ENCODE results near the gene FSD2.

The FSD2 gene

DNA sequence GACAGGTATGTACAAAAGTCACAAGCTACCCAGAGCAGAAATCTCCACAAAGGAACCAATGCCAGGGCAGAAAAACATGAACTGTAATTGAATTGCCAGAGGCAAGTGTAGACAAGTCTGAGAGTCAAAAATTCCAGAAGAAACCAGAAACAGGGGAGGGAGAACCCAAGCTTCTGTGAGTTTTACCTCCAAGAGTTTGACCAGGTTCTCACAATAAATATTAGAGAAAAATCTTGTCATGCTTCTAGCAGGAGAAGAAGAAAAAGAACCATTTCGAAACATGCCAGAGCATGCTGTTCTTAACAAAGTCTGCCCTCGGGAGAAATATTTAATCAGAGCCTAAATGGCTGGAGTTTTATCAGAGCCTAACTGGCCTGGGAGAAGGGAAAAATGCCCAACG lies 63.7 kb downstream of the FSD2 start:
- Histone ChIP-seq H2AK5ac (ENCODE audit: low read depth, low read length) (no peak overlapping the region), H3K27ac (replicated peaks; ENCODE audit: low read length) (no peak overlapping the region), H3K4ac (ENCODE audit: low read length) (no peak overlapping the region), H3K4me1 (ENCODE audit: control insufficient read depth in 2 of 2, insufficient read depth in 1 of 2, low read depth in 1 of 2, low read length in 2 of 2) (no peaks in the 10 kb centered on the region), H2BK12ac (ENCODE audit: low read length) (no peak overlapping the region), H3K36me3 (replicated peaks in 1 of 2; ENCODE audit: control insufficient read depth in 2 of 2, insufficient read depth in 2 of 2, low read length in 2 of 2) (no peaks in the 10 kb centered on the region), H2BK5ac (ENCODE audit: low read length) (no peak overlapping the region), H2BK120ac (ENCODE audit: low read depth, low read length) (no peak overlapping the region), H3K9me3 (replicated peaks in 1 of 2; ENCODE audit: control insufficient read depth in 2 of 2, insufficient read depth in 1 of 2, low read depth in 1 of 2, low read length in 2 of 2) (no peaks in the 10 kb centered on the region), H3K4me2 (ENCODE audit: insufficient read depth, low read length, poor library complexity, severe bottlenecking) (no peak overlapping the region), H3K4me3 (ENCODE audit: low read length in 2 of 2) (no peak overlapping the region), H3K23ac (ENCODE audit: low read depth, low read length, poor library complexity) (no peak overlapping the region), H3K79me1 (ENCODE audit: low read depth, low read length) (no peaks in the 10 kb centered on the region), H2BK15ac (ENCODE audit: low read length) (no peak overlapping the region), H3K18ac (ENCODE audit: low read length) (no peak overlapping the region), H2AFZ (ENCODE audit: low read length) (no peak overlapping the region), H3K14ac (ENCODE audit: low read length) (no peak overlapping the region), H3K9ac (ENCODE audit: low read depth, low read length, poor library complexity) (no peak overlapping the region), H4K91ac (ENCODE audit: low read depth, low read length, poor library complexity) (no peak overlapping the region), H4K8ac (ENCODE audit: low read depth, low read length) (no peak overlapping the region), H3K27me3 (ENCODE audit: control insufficient read depth in 3 of 3, insufficient read depth in 3 of 3, low read depth in 1 of 3, low read length in 3 of 3) (no peaks in the 10 kb centered on the region)
- no peak for DNase-seq (ENCODE audit: low spot score)
- WGBS, 2 donors (ENCODE audit: extremely low coverage in 2 of 2, insufficient read length in 2 of 2, insufficient replicate concordance in 1 of 2) = no CpG with 5 or more reads among the region's 3 CpGs

DNA sequence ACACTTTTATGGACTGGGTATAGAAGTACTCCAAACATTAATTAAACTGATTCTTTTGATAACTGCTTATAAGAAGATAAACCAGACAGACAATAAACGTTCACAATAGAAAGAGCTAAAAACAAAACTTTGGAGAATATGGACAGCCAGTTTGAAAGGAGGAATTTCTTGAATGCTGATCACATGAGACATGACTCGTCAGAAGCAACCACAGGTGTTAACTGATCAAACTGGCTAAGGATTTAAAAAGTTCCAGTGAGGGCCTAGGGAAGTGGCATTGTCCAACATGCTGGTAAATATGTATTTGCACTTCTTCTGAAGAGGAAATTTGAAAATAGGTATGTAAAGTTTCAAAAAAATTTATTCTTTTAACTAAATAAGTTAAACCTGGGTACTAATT lies 66.8 kb downstream of the FSD2 start:
- no peak overlapping the region for H3K4me2 ChIP-seq (ENCODE audit: insufficient read depth, low read length, poor library complexity, severe bottlenecking)

DNA sequence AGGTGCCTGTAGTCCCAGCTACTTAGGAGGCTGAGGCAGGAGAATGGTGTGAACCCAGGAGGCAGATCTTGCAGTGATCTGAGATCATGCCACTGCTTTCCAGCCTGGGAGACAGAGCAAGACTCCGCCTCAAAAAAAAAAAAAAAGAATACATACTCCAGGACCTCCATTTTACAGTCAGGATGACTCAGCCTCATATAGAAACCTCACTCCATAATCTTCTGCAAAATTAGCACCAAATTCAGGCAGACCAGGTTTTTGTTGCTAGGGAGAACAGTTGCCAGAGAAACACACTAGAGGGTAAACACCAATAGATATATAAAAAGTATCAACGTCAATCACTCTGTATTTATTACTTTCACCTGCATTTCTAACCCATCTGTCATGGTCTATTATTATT lies 67.9 kb downstream of the FSD2 start:
- Histone ChIP-seq H3K27me3 (ENCODE audit: control insufficient read depth in 3 of 3, insufficient read depth in 3 of 3, low read depth in 1 of 3, low read length in 3 of 3) (no peaks in the 10 kb centered on the region), H3K79me1 (ENCODE audit: low read depth, low read length) (no peaks in the 10 kb centered on the region), H3K36me3 (replicated peaks in 1 of 2; ENCODE audit: control insufficient read depth in 2 of 2, insufficient read depth in 2 of 2, low read length in 2 of 2) (peaks cover 0 to 3% of the 10 kb centered on the region in 2 donors), H2AK5ac (ENCODE audit: low read depth, low read length) (no peak overlapping the region), H3K9me3 (replicated peaks in 1 of 2; ENCODE audit: control insufficient read depth in 2 of 2, insufficient read depth in 1 of 2, low read depth in 1 of 2, low read length in 2 of 2) (no peaks in the 10 kb centered on the region), H3K27ac (replicated peaks; ENCODE audit: low read length) (no peak overlapping the region), H3K9ac (ENCODE audit: low read depth, low read length, poor library complexity) (no peak overlapping the region), H2BK120ac (ENCODE audit: low read depth, low read length) (no peak overlapping the region), H2BK12ac (ENCODE audit: low read length) (no peak overlapping the region), H3K4me3 (ENCODE audit: low read length in 2 of 2) (no peak overlapping the region), H3K4ac (ENCODE audit: low read length) (no peak overlapping the region), H2AFZ (ENCODE audit: low read length) (no peak overlapping the region), H2BK15ac (ENCODE audit: low read length) (no peak overlapping the region), H3K14ac (ENCODE audit: low read length) (no peak overlapping the region), H3K23ac (ENCODE audit: low read depth, low read length, poor library complexity) (no peak overlapping the region), H4K91ac (ENCODE audit: low read depth, low read length, poor library complexity) (no peak overlapping the region), H3K4me1 (ENCODE audit: control insufficient read depth in 2 of 2, insufficient read depth in 1 of 2, low read depth in 1 of 2, low read length in 2 of 2) (no peaks in the 10 kb centered on the region), H3K18ac (ENCODE audit: low read length) (no peak overlapping the region), H2BK5ac (ENCODE audit: low read length) (no peak overlapping the region), H4K8ac (ENCODE audit: low read depth, low read length) (no peak overlapping the region), H3K4me2 (ENCODE audit: insufficient read depth, low read length, poor library complexity, severe bottlenecking) (no peak overlapping the region)
- WGBS, 2 donors (ENCODE audit: extremely low coverage in 2 of 2, insufficient read length in 2 of 2, insufficient replicate concordance in 1 of 2) = no CpG with 5 or more reads among the region's 2 CpGs
- no peak for DNase-seq (ENCODE audit: low spot score)

More for the DNA sequence above, 66.8 kb downstream of the FSD2 start:
- no peak overlapping the region for H3K9ac ChIP-seq (ENCODE audit: low read depth, low read length, poor library complexity)
- H2BK120ac ChIP-seq (ENCODE audit: low read depth, low read length) = no peak overlapping the region
- no peak overlapping the region for H3K4me3 ChIP-seq (ENCODE audit: low read length in 2 of 2)
- no peaks in the 10 kb centered on the region for H3K9me3 ChIP-seq (replicated peaks in 1 of 2; ENCODE audit: control insufficient read depth in 2 of 2, insufficient read depth in 1 of 2, low read depth in 1 of 2, low read length in 2 of 2)
- no CpG with 5 or more reads among the region's 2 CpGs for WGBS, 2 donors (ENCODE audit: extremely low coverage in 2 of 2, insufficient read length in 2 of 2, insufficient replicate concordance in 1 of 2)
- DNase-seq (ENCODE audit: low spot score) = no peak
- H2BK5ac ChIP-seq (ENCODE audit: low read length) = no peak overlapping the region
- no peak overlapping the region for H3K14ac ChIP-seq (ENCODE audit: low read length)
- no peak overlapping the region for H2BK15ac ChIP-seq (ENCODE audit: low read length)
- no peak overlapping the region for H4K8ac ChIP-seq (ENCODE audit: low read depth, low read length)
- no peaks in the 10 kb centered on the region for H3K79me1 ChIP-seq (ENCODE audit: low read depth, low read length)
- no peak overlapping the region for H4K91ac ChIP-seq (ENCODE audit: low read depth, low read length, poor library complexity)
- peaks cover 0 to 3% of the 10 kb centered on the region in 2 donors for H3K36me3 ChIP-seq (replicated peaks in 1 of 2; ENCODE audit: control insufficient read depth in 2 of 2, insufficient read depth in 2 of 2, low read length in 2 of 2)
- H3K27me3 ChIP-seq (ENCODE audit: control insufficient read depth in 3 of 3, insufficient read depth in 3 of 3, low read depth in 1 of 3, low read length in 3 of 3) = no peaks in the 10 kb centered on the region
- no peak overlapping the region for H3K18ac ChIP-seq (ENCODE audit: low read length)
- no peaks in the 10 kb centered on the region for H3K4me1 ChIP-seq (ENCODE audit: control insufficient read depth in 2 of 2, insufficient read depth in 1 of 2, low read depth in 1 of 2, low read length in 2 of 2)
- no peak overlapping the region for H3K4ac ChIP-seq (ENCODE audit: low read length)
- H3K23ac ChIP-seq (ENCODE audit: low read depth, low read length, poor library complexity) = no peak overlapping the region
- no peak overlapping the region for H2BK12ac ChIP-seq (ENCODE audit: low read length)
- H2AK5ac ChIP-seq (ENCODE audit: low read depth, low read length) = no peak overlapping the region
- no peak overlapping the region for H3K27ac ChIP-seq (replicated peaks; ENCODE audit: low read length)
- H2AFZ ChIP-seq (ENCODE audit: low read length) = no peak overlapping the region

DNA sequence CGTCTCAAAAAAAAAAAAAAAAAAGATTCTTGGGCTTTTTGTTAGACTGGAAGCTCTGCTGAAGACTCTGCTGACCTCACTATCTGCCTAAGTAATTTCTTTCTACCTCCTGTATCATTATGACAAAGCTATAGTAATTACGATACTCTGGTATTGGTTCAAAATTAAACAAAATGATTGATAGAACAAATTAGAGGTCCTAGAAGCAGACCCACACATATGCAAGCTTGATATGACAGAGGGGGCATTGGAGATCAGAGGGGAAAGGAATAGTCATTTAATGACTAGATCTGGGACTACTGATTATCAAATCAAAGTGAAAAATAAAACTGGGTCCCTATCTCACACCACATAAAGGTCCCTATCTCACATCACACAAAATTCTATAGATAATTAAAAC lies 74.3 kb downstream of the FSD2 start:
- no CpG with 5 or more reads among the region's 2 CpGs for WGBS, 2 donors (ENCODE audit: extremely low coverage in 2 of 2, insufficient read length in 2 of 2, insufficient replicate concordance in 1 of 2)
- no peak overlapping the region for H3K4me3 ChIP-seq (ENCODE audit: low read length in 2 of 2)
- H3K14ac ChIP-seq (ENCODE audit: low read length) = no peak overlapping the region
- no peak for DNase-seq (ENCODE audit: low spot score)
- no peaks in the 10 kb centered on the region for H3K36me3 ChIP-seq (replicated peaks in 1 of 2; ENCODE audit: control insufficient read depth in 2 of 2, insufficient read depth in 2 of 2, low read length in 2 of 2)
- H3K27me3 ChIP-seq (ENCODE audit: control insufficient read depth in 3 of 3, insufficient read depth in 3 of 3, low read depth in 1 of 3, low read length in 3 of 3) = no peaks in the 10 kb centered on the region
- H3K9ac ChIP-seq (ENCODE audit: low read depth, low read length, poor library complexity) = no peak overlapping the region
- H2AK5ac ChIP-seq (ENCODE audit: low read depth, low read length) = no peak overlapping the region
- H3K4me1 ChIP-seq (ENCODE audit: control insufficient read depth in 2 of 2, insufficient read depth in 1 of 2, low read depth in 1 of 2, low read length in 2 of 2) = no peaks in the 10 kb centered on the region
- H3K23ac ChIP-seq (ENCODE audit: low read depth, low read length, poor library complexity) = no peak overlapping the region
- no peak overlapping the region for H2BK120ac ChIP-seq (ENCODE audit: low read depth, low read length)
- H2BK5ac ChIP-seq (ENCODE audit: low read length) = no peak overlapping the region
- H3K79me1 ChIP-seq (ENCODE audit: low read depth, low read length) = no peaks in the 10 kb centered on the region
- no peak overlapping the region for H4K91ac ChIP-seq (ENCODE audit: low read depth, low read length, poor library complexity)
- no peaks in the 10 kb centered on the region for H3K9me3 ChIP-seq (replicated peaks in 1 of 2; ENCODE audit: control insufficient read depth in 2 of 2, insufficient read depth in 1 of 2, low read depth in 1 of 2, low read length in 2 of 2)
- no peak overlapping the region for H2BK12ac ChIP-seq (ENCODE audit: low read length)
- H3K4me2 ChIP-seq (ENCODE audit: insufficient read depth, low read length, poor library complexity, severe bottlenecking) = no peak overlapping the region
- no peak overlapping the region for H3K18ac ChIP-seq (ENCODE audit: low read length)
- H3K4ac ChIP-seq (ENCODE audit: low read length) = no peak overlapping the region
- H2BK15ac ChIP-seq (ENCODE audit: low read length) = no peak overlapping the region
- H2AFZ ChIP-seq (ENCODE audit: low read length) = no peak overlapping the region
- H3K27ac ChIP-seq (replicated peaks; ENCODE audit: low read length) = no peak overlapping the region
- H4K8ac ChIP-seq (ENCODE audit: low read depth, low read length) = no peak overlapping the region
